Thyroid gland (tissue), 4 donors: Measurements from ENCODE around the gene LCE1C.

Source experiments
- POLR2A ChIP-seq, 2 donors: fragments of 450-650 bp; IDR thresholded peaks; one replicate each; pipeline ENCODE4 v1.6.1; 2017; ENCODE audit warnings: antibody characterized with exemption in 2 of 2, mild to moderate bottlenecking in 2 of 2, moderate library complexity in 1 of 2
- TF ChIP-seq, protein P1 (sequence below), 6 experiments: fragments of 200-600 bp in 3 of 6; fragments of 450-650 bp in 3 of 6; sonication (generic) in 3 of 6; IDR thresholded peaks; one replicate each; pipeline ENCODE4 v1.5.1; 2016 to 2019; ENCODE audit warnings: antibody characterized with exemption in 6 of 6, mild to moderate bottlenecking in 2 of 6, inconsistent platforms in 1 of 6, moderate library complexity in 1 of 6

DNA sequence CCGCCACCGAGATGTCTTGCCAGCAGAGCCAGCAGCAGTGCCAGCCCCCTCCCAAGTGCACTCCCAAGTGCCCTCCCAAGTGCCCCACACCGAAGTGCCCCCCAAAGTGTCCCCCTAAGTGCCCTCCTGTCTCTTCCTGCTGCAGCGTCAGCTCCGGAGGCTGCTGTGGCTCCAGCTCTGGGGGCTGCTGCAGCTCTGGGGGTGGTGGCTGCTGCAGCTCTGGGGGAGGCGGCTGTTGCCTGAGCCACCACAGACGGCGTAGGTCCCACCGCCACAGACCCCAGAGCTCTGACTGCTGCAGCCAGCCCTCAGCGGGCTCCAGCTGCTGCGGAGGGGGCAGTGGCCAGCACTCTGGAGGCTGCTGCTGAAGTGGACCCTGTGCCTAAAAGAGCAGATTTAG lies 30.1 kb downstream of the LCE1C start:
- TF ChIP-seq, protein P1, sequence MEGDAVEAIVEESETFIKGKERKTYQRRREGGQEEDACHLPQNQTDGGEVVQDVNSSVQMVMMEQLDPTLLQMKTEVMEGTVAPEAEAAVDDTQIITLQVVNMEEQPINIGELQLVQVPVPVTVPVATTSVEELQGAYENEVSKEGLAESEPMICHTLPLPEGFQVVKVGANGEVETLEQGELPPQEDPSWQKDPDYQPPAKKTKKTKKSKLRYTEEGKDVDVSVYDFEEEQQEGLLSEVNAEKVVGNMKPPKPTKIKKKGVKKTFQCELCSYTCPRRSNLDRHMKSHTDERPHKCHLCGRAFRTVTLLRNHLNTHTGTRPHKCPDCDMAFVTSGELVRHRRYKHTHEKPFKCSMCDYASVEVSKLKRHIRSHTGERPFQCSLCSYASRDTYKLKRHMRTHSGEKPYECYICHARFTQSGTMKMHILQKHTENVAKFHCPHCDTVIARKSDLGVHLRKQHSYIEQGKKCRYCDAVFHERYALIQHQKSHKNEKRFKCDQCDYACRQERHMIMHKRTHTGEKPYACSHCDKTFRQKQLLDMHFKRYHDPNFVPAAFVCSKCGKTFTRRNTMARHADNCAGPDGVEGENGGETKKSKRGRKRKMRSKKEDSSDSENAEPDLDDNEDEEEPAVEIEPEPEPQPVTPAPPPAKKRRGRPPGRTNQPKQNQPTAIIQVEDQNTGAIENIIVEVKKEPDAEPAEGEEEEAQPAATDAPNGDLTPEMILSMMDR (IDR thresholded peaks at IDR 0.05): no peak
- no peak for TF ChIP-seq POLR2A (IDR thresholded peaks at IDR 0.05)
